WTC11 (cell line): ENCODE results near the gene SERGEF. TPM values are rescaled to one million over a fixed set of nuclear protein-coding genes. Genes with fewer than 3 reads are reported as not detected.

Source experiments
- ATAC-seq: fragments of 200-7000 bp; cut with Tn5 transposase; 2 replicates; pipeline ENCODE4 v1.10.0; 2021; ENCODE audit warnings: mild to moderate bottlenecking, moderate library complexity
- CTCF ChIA-PET: fragments of 300-600 bp; sonication (Branson Sonifier 250); formaldehyde crosslinking; loops from one replicate; lab custom pipeline; 2021; ENCODE audit warnings: antibody characterized with exemption; lab: Charles Lee
- POLR2A ChIA-PET: fragments of 350-600 bp; sonication (Branson Sonifier 250); formaldehyde crosslinking; loops from one replicate; lab custom pipeline; 2021; ENCODE audit warnings: antibody characterized with exemption; lab: Charles Lee
- DNase-seq: peaks from one replicate; pipeline ENCODE4 v3.0.0; 2021; ENCODE audit warnings: low spot score
- H3K27ac Mint-ChIP-seq: 2 replicates; pipeline ENCODE4 v1.8.0; 2021; ENCODE audit warnings: mixed read lengths
- H3K27me3 Mint-ChIP-seq: 2 replicates; pipeline ENCODE4 v1.8.0; 2021; ENCODE audit warnings: low read depth, mild to moderate bottlenecking, moderate library complexity, mixed read lengths
- H3K36me3 Mint-ChIP-seq: 2 replicates; pipeline ENCODE4 v1.8.0; 2021; ENCODE audit warnings: mixed read lengths
- H3K4me1 Mint-ChIP-seq: 2 replicates; pipeline ENCODE4 v1.8.0; 2022; ENCODE audit warnings: mixed read lengths
- H3K4me3 Mint-ChIP-seq: 2 replicates; pipeline ENCODE4 v1.8.0; 2021; ENCODE audit warnings: mild to moderate bottlenecking, moderate library complexity, mixed read lengths
- H3K9me3 Mint-ChIP-seq: 2 replicates; pipeline ENCODE4 v1.8.0; 2021; ENCODE audit warnings: mixed read lengths
- AFF4 ChIP-seq: sonication (generic); formaldehyde crosslinking; IDR thresholded peaks from 2 replicates; pipeline ENCODE4 v1.8.1; 2023; ENCODE audit warnings: mild to moderate bottlenecking, missing genetic modification reagents, borderline replicate concordance
- ARID4B ChIP-seq: sonication (generic); formaldehyde crosslinking; IDR thresholded peaks from 2 replicates; pipeline ENCODE4 v1.8.0; 2023; ENCODE audit warnings: missing genetic modification reagents, mild to moderate bottlenecking, borderline replicate concordance
- ETV6 ChIP-seq: sonication (generic); formaldehyde crosslinking; IDR thresholded peaks from 2 replicates; pipeline ENCODE4 v1.8.1; 2022; ENCODE audit warnings: mild to moderate bottlenecking, missing genetic modification reagents
- GRHL2 ChIP-seq: fragments of 250-450 bp; sonication (Bioruptor Pico); IDR thresholded peaks from 2 replicates; pipeline ENCODE4 v1.8.0; 2022; ENCODE audit warnings: mild to moderate bottlenecking, moderate library complexity; ENCODE audit not compliant: insufficient replicate concordance, severe bottlenecking
- HMGA2 ChIP-seq: fragments of 250-450 bp; sonication (Bioruptor Pico); IDR thresholded peaks from 2 replicates; pipeline ENCODE4 v1.4.0; 2021; ENCODE audit warnings: mild to moderate bottlenecking, moderate library complexity
- JUN ChIP-seq: sonication (generic); formaldehyde crosslinking; IDR thresholded peaks from 2 replicates; pipeline ENCODE4 v1.8.0; 2023; ENCODE audit warnings: mild to moderate bottlenecking, missing genetic modification reagents
- MAX ChIP-seq: sonication (generic); formaldehyde crosslinking; IDR thresholded peaks from 2 replicates; pipeline ENCODE4 v1.8.0; 2022; ENCODE audit warnings: mild to moderate bottlenecking, missing genetic modification reagents
- MYBL2 ChIP-seq: sonication (generic); formaldehyde crosslinking; IDR thresholded peaks from 2 replicates; pipeline ENCODE4 v1.8.1; 2023; ENCODE audit warnings: mild to moderate bottlenecking, moderate library complexity, missing genetic modification reagents
- NFE2L1 ChIP-seq: sonication (generic); formaldehyde crosslinking; IDR thresholded peaks from 2 replicates; pipeline ENCODE4 v1.8.1; 2023; ENCODE audit warnings: missing genetic modification reagents
- NR1H2 ChIP-seq: sonication (generic); formaldehyde crosslinking; IDR thresholded peaks from 2 replicates; pipeline ENCODE4 v1.9.0; 2021; ENCODE audit warnings: mild to moderate bottlenecking, moderate library complexity, missing genetic modification reagents
- NR2C2 ChIP-seq: sonication (generic); formaldehyde crosslinking; IDR thresholded peaks from 2 replicates; pipeline ENCODE4 v1.8.0; 2022; ENCODE audit warnings: mild to moderate bottlenecking, missing genetic modification reagents
- STAT6 ChIP-seq: sonication (generic); formaldehyde crosslinking; conservative IDR thresholded peaks from 2 replicates; pipeline ENCODE4 v1.8.1; 2023; ENCODE audit warnings: mild to moderate bottlenecking, low read depth, missing genetic modification reagents, moderate library complexity
- ZNF423 ChIP-seq: fragments of 250-450 bp; sonication (Bioruptor Pico); IDR thresholded peaks from 2 replicates; pipeline ENCODE4 v2.1.2; 2022; ENCODE audit warnings: mild to moderate bottlenecking, moderate library complexity
- total RNA-seq: library from RNA; stranded (reverse); gene quantifications from 3 replicates; pipeline ENCODE4 v1.2.3, GENCODE V29; 2021

The SERGEF gene
- total RNA-seq, 1 experiment from 2014 or later = 35.5 TPM

GRCh38 chr11:17782603-17783337 lies 230.1 kb downstream of the SERGEF start:
- no peak for TF ChIP-seq MAX
- no peaks in the 10 kb centered on the region for H3K9me3 Mint-ChIP-seq
- H3K27me3 Mint-ChIP-seq = no peaks in the 10 kb centered on the region
- DNase-seq (no peak), ATAC-seq (no peak)
- no peaks in the 10 kb centered on the region for H3K36me3 Mint-ChIP-seq
- CTCF ChIA-PET = interaction anchor here (1.6 to 6.4 kb wide), 2 partner anchors 15 to 123 kb away, joined by 7 to 48 read pairs; no protein-coding TSS in a partner anchor
- H3K27ac Mint-ChIP-seq = no peak overlapping the region
- no peak overlapping the region for H3K4me3 Mint-ChIP-seq
- POLR2A ChIA-PET = no interaction called here
- no peaks in the 10 kb centered on the region for H3K4me1 Mint-ChIP-seq

GRCh38 chr11:17782145-17782544 lies 230.7 kb downstream of the SERGEF start:
- no peaks in the 10 kb centered on the region for H3K9me3 Mint-ChIP-seq
- H3K27me3 Mint-ChIP-seq = no peaks in the 10 kb centered on the region
- H3K4me1 Mint-ChIP-seq = no peaks in the 10 kb centered on the region
- ATAC-seq (no peak), DNase-seq (no peak)
- H3K4me3 Mint-ChIP-seq = no peak overlapping the region
- ChIA-PET POLR2A (no interaction called here), CTCF (interaction anchor here (1.6 to 6.4 kb wide), 2 partner anchors 15 to 124 kb away, joined by 7 to 48 read pairs; no protein-coding TSS in a partner anchor)
- H3K27ac Mint-ChIP-seq = no peak overlapping the region
- no peak for TF ChIP-seq ARID4B (CRISPR knock-in tag)
- no peak for TF ChIP-seq NFE2L1 (CRISPR knock-in tag)
- no peak for TF ChIP-seq HMGA2 (CRISPR knock-in tag)
- no peak for TF ChIP-seq MYBL2 (CRISPR knock-in tag)
- no peak for TF ChIP-seq ETV6 (CRISPR knock-in tag)
- TF ChIP-seq ZNF423 (CRISPR knock-in tag) = no peak
- no peak for TF ChIP-seq NR2C2 (CRISPR knock-in tag)
- TF ChIP-seq GRHL2 (CRISPR knock-in tag) = no peak
- no peak for TF ChIP-seq AFF4 (CRISPR knock-in tag)
- no peak for TF ChIP-seq JUN
- no peak for TF ChIP-seq STAT6
- TF ChIP-seq NR1H2 (CRISPR knock-in tag) = no peak
- H3K36me3 Mint-ChIP-seq = no peaks in the 10 kb centered on the region
